ENCODE measurements around the gene OTOA. TPM values are rescaled to one million over a fixed set of nuclear protein-coding genes. Genes with fewer than 3 reads are reported as not detected.

The OTOA gene
- total RNA-seq, 1 donor from 2014 or later, result 0.92 TPM

GRCh38 chr16:21643785-21644184 lies 20.0 kb upstream of the OTOA start:
- Histone ChIP-seq H3K27me3 (ENCODE audit: low read depth) (no peaks in the 10 kb centered on the region), H3K4me1 (peaks cover 42% of the 10 kb centered on the region), H3K9me3 (no peaks in the 10 kb centered on the region), H3K4me3 (no peak overlapping the region), H3K27ac (no peak overlapping the region), H3K36me3 (peaks cover 31% of the 10 kb centered on the region)
- DNase-seq (no peak), ATAC-seq (no peak)
- intact Hi-C loops (cut with DNase I), result no loop called here
- no peak for TF ChIP-seq CTCF (IDR thresholded peaks at IDR 0.05)

- Histone ChIP-seq H3K9me3 (no peaks in the 10 kb centered on the region), H3K4me3 (peak overlapping the region; percentile 37), H3K4me1 (peaks cover 42% of the 10 kb centered on the region), H3K27ac (peak overlapping the region; percentile 70), H3K27me3 (ENCODE audit: low read depth) (no peaks in the 10 kb centered on the region), H3K36me3 (peaks cover 31% of the 10 kb centered on the region)
- no peak for TF ChIP-seq CTCF (IDR thresholded peaks at IDR 0.05)
- ATAC-seq, result no peak
- DNase-seq, result no peak
- intact Hi-C loops (cut with DNase I), result no loop called here
These were observed 19.1 kb upstream of the OTOA start for GRCh38 chr16:21644674-21645073.

- H3K36me3 ChIP-seq, result peaks cover 31% of the 10 kb centered on the region
- intact Hi-C loops (cut with DNase I), result no loop called here
- H3K4me1 ChIP-seq, result peaks cover 42% of the 10 kb centered on the region
- H3K9me3 ChIP-seq, result no peaks in the 10 kb centered on the region
- peak overlapping the region; percentile 37 for H3K4me3 ChIP-seq
- TF ChIP-seq CTCF (IDR thresholded peaks at IDR 0.05), result no peak
- DNase-seq (no peak), ATAC-seq (peak in 1 of 2 donors; percentile 68)
- H3K27me3 ChIP-seq (ENCODE audit: low read depth), result no peaks in the 10 kb centered on the region
- peak overlapping the region; percentile 70 for H3K27ac ChIP-seq
These were observed 18.5 kb upstream of the OTOA start for GRCh38 chr16:21645261-21645721.

GRCh38 chr16:21646091-21646490 lies 17.7 kb upstream of the OTOA start:
- no peaks in the 10 kb centered on the region for H3K9me3 ChIP-seq
- DNase-seq (no peak), ATAC-seq (no peak)
- peaks cover 31% of the 10 kb centered on the region for H3K36me3 ChIP-seq
- H3K27me3 ChIP-seq (ENCODE audit: low read depth), result no peaks in the 10 kb centered on the region
- H3K27ac ChIP-seq, result peak overlapping the region; percentile 70
- TF ChIP-seq CTCF (IDR thresholded peaks at IDR 0.05), result no peak
- H3K4me1 ChIP-seq, result peaks cover 42% of the 10 kb centered on the region
- intact Hi-C loops (cut with DNase I), result no loop called here
- H3K4me3 ChIP-seq, result peak overlapping the region; percentile 37

GRCh38 chr16:21646721-21647561 lies 16.8 kb upstream of the OTOA start:
- intact Hi-C loops (cut with DNase I), result no loop called here
- peak overlapping the region; percentile 25 for H3K27ac ChIP-seq
- H3K27me3 ChIP-seq (ENCODE audit: low read depth), result no peaks in the 10 kb centered on the region
- no peaks in the 10 kb centered on the region for H3K9me3 ChIP-seq
- H3K4me1 ChIP-seq, result peaks cover 42% of the 10 kb centered on the region
- DNase-seq (no peak), ATAC-seq (peak; percentile 41 to 69)
- TF ChIP-seq CTCF (IDR thresholded peaks at IDR 0.05), result no peak
- no peak overlapping the region for H3K4me3 ChIP-seq
- H3K36me3 ChIP-seq, result peaks cover 31% of the 10 kb centered on the region
